GM21515 (cell line): ENCODE measurements around the gene KRTAP20-4.

ENCODE experiments used
- ATAC-seq: cut with Tn5 transposase; IDR thresholded peaks from one replicate; pipeline ENCODE4 v1.9.1; 2021; ENCODE audit not compliant: unreplicated experiment

The KRTAP20-4 gene

DNA sequence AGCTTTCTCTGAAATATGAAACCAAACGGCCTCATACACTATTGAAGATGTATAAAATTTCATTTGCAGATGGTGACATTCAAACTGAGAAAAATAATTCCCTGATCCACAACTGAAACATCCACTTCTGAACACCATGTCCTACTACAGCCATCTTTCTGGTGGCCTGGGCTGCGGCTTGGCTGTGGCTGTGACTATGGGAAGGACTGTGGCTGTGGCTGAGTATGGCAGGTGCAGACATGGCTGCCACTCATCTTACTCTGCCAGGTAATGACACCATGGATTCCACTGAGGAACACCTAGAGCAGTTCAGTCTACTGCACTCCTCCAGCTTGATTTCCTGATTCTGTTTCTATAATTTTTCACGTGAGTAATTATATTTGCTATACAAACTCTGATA is at the start of gene KRTAP20-4:
KRTAP20-4 (plus strand) TSS at position 106 of the 400 bp plus-strand sequence.
- ATAC-seq: no peak

GRCh38 chr21:30577766-30578165 is 42.7 kb upstream of the KRTAP20-4 start:
- no peak for ATAC-seq

- ATAC-seq: no peak
Measured at GRCh38 chr21:30579346-30579745, 41.1 kb upstream of the KRTAP20-4 start.

- ATAC-seq: no peak
Measured at GRCh38 chr21:30580132-30580531, 40.3 kb upstream of the KRTAP20-4 start.

DNA sequence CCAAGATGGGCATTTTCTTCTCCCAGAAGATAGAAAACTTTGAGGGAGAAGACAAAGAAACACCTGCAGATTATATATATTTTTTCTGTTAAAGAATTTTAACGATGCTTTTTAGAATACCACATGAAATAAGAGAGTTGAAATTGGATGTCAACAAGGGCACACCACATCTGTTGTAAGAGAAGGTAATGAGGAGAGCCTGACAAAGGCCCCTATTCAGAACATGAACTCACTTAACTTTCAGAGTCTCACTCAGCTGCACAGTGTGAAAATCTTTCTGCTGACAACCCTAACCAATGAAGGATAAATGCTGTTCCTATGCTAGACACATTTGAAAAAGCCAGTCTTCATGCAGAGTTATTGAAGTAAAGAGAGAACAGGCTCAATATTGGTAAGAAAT is 37.6 kb upstream of the KRTAP20-4 start:
- ATAC-seq: no peak

DNA sequence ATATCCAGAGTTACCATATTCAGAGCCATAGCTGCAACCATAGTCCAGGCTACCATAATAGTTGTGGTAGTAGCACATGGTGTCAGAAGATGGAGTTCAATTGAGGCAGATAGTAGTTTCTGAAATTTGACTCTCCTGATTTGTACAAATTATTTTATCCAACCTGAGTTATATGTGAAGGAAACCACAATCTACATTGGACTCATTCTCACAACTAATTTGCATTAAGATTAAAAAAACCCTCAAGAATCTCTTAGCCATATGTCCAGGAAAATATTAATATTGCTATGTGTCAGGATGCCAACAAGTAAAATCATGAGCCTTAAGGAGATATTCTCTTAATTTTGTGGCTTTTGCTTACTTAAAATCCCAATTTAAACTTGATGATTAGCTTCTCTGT is 30.1 kb upstream of the KRTAP20-4 start, which contains the start of gene KRTAP22-2:
KRTAP22-2 (minus strand) TSS at position 101 of the 400 bp plus-strand sequence.
- no peak for ATAC-seq

GRCh38 chr21:30592140-30592539 is 28.3 kb upstream of the KRTAP20-4 start, which contains the start of gene KRTAP6-3:
KRTAP6-3 (plus strand) TSS chr21:30592440; CDS start chr21:30592446, 6 bp downstream.
- ATAC-seq: no peak

- ATAC-seq: no peak
Measured at GRCh38 chr21:30598802-30599201, 21.6 kb upstream of the KRTAP20-4 start, which contains the start of gene KRTAP6-2. KRTAP6-2 (minus strand) TSS chr21:30598902; CDS start chr21:30598874, 28 bp downstream.

DNA sequence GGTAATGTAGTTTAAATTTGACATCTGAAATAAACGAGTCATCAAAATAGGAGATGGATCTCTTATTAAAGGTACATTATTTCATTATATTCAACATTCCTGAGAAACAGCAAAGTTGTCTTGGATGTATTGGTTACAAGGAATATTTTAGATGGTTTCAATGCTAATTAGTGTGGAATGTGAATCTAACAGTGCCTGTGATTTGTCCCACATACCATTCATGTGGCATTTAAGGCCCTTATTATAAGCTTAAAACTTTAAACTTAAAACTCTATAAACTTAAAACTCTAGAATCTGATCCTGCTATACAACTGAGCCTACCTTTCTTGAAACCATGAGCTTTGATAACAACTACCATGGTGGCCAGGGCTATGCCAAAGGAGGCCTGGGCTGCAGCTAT is 19.6 kb upstream of the KRTAP20-4 start, which contains the start of gene KRTAP22-1:
KRTAP22-1 (plus strand) TSS at position 301 of the 400 bp plus-strand sequence.
- no peak for ATAC-seq

GRCh38 chr21:30605968-30606367 is 14.5 kb upstream of the KRTAP20-4 start:
- ATAC-seq: no peak

DNA sequence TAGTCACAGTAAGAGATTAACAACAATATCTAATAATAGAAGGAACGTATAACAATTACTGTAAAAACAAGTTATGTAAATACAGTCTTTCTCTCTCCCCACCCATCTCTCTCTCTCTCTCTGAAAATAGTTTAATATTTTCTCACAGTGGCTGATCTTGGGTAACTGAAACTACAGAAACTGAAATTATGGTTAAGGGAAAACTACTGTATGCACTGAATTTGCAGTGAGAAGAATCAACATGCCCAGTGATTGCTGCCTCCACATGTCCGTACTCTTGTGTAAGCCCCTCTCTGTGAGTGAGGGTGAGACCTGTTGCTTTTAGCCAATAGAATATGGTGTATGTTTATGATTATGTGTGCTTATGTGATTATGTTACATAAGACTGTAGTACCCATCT is 8.3 kb upstream of the KRTAP20-4 start:
- no peak for ATAC-seq

- no peak for ATAC-seq
Measured at GRCh38 chr21:30613836-30614235, 6.6 kb upstream of the KRTAP20-4 start, which contains the start of gene KRTAP6-1. KRTAP6-1 (minus strand) TSS chr21:30613930; CDS start chr21:30613904, 26 bp downstream.

DNA sequence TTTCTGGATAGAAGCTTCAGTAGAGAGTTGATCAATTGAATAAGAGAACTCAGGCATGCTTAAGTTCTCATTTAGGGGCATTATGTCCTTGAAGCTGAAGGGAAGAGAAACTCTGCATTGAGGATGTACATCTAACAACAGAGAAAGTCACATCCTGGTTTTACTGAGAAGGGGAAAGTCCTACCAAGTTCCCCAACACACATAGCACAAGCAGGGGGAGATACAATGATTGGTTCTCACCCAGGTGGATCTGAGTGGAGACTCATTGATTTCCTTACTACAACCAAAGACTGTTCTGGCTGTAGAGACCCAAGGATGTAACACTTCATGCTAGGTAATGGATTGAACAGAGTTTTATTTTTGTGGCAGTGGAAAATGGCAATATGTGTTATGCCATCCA is 5.2 kb upstream of the KRTAP20-4 start:
- no peak for ATAC-seq

- no peak for ATAC-seq
Measured at GRCh38 chr21:30616125-30616524, 4.3 kb upstream of the KRTAP20-4 start, which contains the start of gene KRTAP20-1. KRTAP20-1 (plus strand) TSS chr21:30616425; CDS start chr21:30616455, 30 bp downstream.

DNA sequence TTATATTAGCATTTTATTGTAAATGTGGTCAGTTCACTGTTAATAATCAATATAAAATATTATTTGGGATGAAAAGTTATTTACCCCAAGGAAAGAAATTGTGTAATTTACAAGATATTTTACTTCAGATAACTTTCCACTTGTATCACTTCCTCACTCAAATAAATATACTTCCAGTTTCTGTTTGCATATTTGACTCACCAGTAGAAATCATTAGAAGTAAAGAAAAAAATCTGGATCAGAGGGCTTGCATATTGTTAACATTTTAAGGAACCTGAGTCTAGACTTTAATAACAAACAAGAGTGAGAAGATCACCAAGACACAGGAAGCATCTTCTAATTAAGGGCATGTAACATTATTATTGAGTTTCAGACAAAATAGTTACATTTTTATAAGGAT is 347 bp upstream of the KRTAP20-4 start:
- no peak for ATAC-seq

- no peak for ATAC-seq
Measured at GRCh38 chr21:30623362-30623761, 2.9 kb downstream of the KRTAP20-4 start.

GRCh38 chr21:30625449-30626165 is 5.2 kb downstream of the KRTAP20-4 start:
- no peak for ATAC-seq

DNA sequence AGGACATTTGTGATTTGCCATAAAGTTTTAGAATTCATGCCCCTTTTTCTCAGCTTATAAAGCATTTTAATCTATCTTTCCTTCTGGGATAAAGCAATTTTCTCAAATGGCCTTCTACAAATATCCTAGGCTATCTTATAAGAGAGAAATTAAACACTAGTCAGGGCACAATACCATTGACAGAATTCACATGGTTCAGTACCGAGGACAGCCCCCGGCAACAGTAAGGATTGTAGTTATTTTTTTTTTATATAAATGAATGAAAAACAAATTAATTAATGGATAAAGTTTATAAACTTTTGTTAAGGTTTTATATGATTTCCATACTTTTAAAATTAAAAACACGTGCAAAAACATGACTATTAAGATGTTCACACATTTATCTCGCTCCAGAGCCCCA is 7.7 kb downstream of the KRTAP20-4 start:
- ATAC-seq: no peak

GRCh38 chr21:30629200-30629599 is 8.8 kb downstream of the KRTAP20-4 start:
- no peak for ATAC-seq

GRCh38 chr21:30634906-30635305 is 14.5 kb downstream of the KRTAP20-4 start, which contains the start of gene KRTAP20-2:
KRTAP20-2 (plus strand) TSS chr21:30635206; CDS start chr21:30635264, 58 bp downstream.
- no peak for ATAC-seq

- no peak for ATAC-seq
Measured at GRCh38 chr21:30638686-30639085, 18.3 kb downstream of the KRTAP20-4 start.

DNA sequence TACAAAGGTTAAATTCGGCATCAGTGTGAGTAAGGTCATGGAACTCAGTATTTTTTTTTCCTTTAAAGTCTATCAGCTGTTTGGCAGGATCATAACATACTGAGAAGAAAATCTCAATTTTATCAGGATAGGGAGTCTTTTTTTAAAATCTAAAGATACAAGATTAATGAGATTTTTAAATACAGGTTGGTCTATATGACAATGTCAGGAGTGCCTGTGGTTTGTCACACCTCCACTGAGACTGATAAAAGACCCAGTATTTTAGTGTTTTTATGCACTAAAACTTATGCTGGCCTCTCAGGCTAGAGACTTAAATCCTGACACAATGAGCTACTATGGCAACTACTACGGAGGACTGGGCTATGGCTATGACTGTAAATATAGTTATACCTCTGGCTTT is 22.1 kb downstream of the KRTAP20-4 start, which contains the start of gene KRTAP20-3:
KRTAP20-3 (plus strand) TSS at position 301 of the 400 bp plus-strand sequence.
- no peak for ATAC-seq
